Lung (tissue), 12 donors: ENCODE data around the gene PGRMC2. TPM values are rescaled to one million over a fixed set of nuclear protein-coding genes. Genes with fewer than 3 reads are reported as not detected.

Experiments used
- ATAC-seq: fragments of 200-7000 bp; cut with Tn5 transposase; one replicate; pipeline ENCODE4 v1.9.1; 2020; ENCODE audit warnings: moderate number of reproducible peaks; ENCODE audit not compliant: insufficient read depth, low FRiP score
- DNase-seq, 3 donors: peaks; one replicate each; pipeline ENCODE4 v3.0.0-alpha.2; 2013 to 2017
- H3K27ac ChIP-seq, 2 donors: one replicate each; pipeline ENCODE4 v1.5.1; 2013; ENCODE audit warnings: mild to moderate bottlenecking in 2 of 2, moderate library complexity in 2 of 2, control low read depth in 1 of 2, inconsistent platforms in 1 of 2, low read depth in 1 of 2, low read length in 1 of 2
- H3K27me3 ChIP-seq, 3 donors: one replicate each; pipeline ENCODE4 v1.5.1; 2013; ENCODE audit warnings: low read length in 2 of 3; ENCODE audit not compliant: control insufficient read depth in 3 of 3, insufficient read depth in 3 of 3
- H3K36me3 ChIP-seq, 4 donors: one replicate each; pipeline ENCODE4 v1.5.1; 2013; ENCODE audit warnings: low read length in 4 of 4, mild to moderate bottlenecking in 1 of 4, moderate library complexity in 1 of 4; ENCODE audit not compliant: control insufficient read depth in 4 of 4, insufficient read depth in 4 of 4
- H3K4me1 ChIP-seq, 5 donors: one replicate each; pipeline ENCODE4 v1.5.1; 2013; ENCODE audit warnings: low read length in 5 of 5, mild to moderate bottlenecking in 2 of 5, moderate library complexity in 1 of 5; ENCODE audit not compliant: control insufficient read depth in 5 of 5, insufficient read depth in 5 of 5
- H3K4me3 ChIP-seq: one replicate; pipeline ENCODE4 v1.5.1; 2013; ENCODE audit warnings: mild to moderate bottlenecking, control low read depth, moderate library complexity
- H3K9ac ChIP-seq, 2 donors: one replicate each; pipeline ENCODE4 v1.5.1; 2013; ENCODE audit warnings: low read length in 2 of 2, control low read depth in 1 of 2; ENCODE audit not compliant: insufficient read depth in 1 of 2
- H3K9me3 ChIP-seq, 4 donors: one replicate each; pipeline ENCODE4 v1.5.1; 2013; ENCODE audit warnings: low read length in 3 of 4, mild to moderate bottlenecking in 1 of 4, moderate library complexity in 1 of 4; ENCODE audit not compliant: control insufficient read depth in 4 of 4, insufficient read depth in 3 of 4
- WGBS, 2 donors: extraction: QIAGEN DNeasy Blood & Tissue Kit; methylation state at CpG; one replicate each; pipeline ENCODE4 v1.1.7; 2013; 5-methylcytosine and 5-hydroxymethylcytosine counted together
- polyA plus RNA-seq, 2 donors: library from polyadenylated mRNA; stranded (reverse); fragments of 200-250 nt; gene quantifications; one replicate each; pipeline ENCODE4 v1.2.1, GENCODE V29; 2013
- total RNA-seq, 2 donors: library from RNA; depleted of rRNA in 1 of 2; stranded (reverse); fragments of >200 nt in 1 of 2; gene quantifications; one replicate each; pipeline ENCODE4 v1.2.1, GENCODE V29; 2014 to 2021
- TF ChIP-seq, protein P1 (sequence below): IDR thresholded peaks from 2 replicates; pipeline ENCODE4 v1.5.1; 2012; ENCODE audit warnings: mild to moderate bottlenecking; ENCODE audit errors: control extremely low read depth, extremely low read depth
- donor health status: control.
- donor health status: control.
- donor health status: Bipolar disorder and iron deficiency.
- donor health status: healthy.
- donor health status: DM: yes; HTN: yes; CAD: no.

The PGRMC2 gene
- total and polyA plus RNA-seq, 4 donors: 25.8 to 71.6 (median 35.3) TPM

DNA sequence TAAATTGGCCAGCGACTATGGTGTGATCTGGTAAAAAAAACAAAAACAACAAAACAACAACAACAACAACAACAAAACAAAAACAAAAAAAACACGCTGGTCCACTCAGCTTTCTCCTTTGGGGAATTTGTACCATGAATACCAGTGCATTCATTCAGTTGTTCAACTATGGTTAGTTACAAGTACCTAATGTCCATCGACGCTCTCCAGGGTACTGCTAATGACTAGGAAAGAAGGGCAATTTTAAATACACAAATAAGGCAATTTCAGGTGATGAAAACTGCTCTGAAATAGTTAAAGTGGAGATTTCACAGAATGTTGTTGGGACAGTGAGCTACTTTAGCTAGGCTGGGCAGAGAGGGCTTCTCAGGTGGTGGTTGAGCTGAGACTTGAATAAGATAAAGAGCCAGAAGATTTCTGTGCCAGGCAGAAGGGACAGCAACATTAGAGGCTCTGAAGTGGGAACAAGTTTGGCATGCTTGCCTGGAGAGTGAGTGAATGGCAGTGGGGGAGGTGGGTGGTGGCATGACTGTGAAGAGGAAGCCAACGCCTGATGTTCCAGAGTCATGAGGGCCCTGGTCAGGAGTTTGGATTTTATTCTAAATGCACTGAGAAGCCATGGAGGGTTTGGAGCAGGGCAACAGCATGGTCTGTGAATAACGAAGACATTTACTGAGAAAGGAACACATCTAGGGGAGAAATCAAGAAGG lies 45.9 kb upstream of the PGRMC2 start:
- ATAC-seq (no peak), DNase-seq (no peak)
- Histone ChIP-seq H3K27me3 (no peaks in the 10 kb centered on the region), H3K4me3 (no peak overlapping the region), H3K4me1 (peaks cover 0 to 9% (median 0%) of the 10 kb centered on the region in 5 donors), H3K9ac (no peak overlapping the region), H3K27ac (no peak overlapping the region), H3K36me3 (no peaks in the 10 kb centered on the region), H3K9me3 (no peaks in the 10 kb centered on the region)
- WGBS, 2 donors: 88 to 91% methylated on average over 6 of the region's 6 CpGs
- TF ChIP-seq, protein P1, sequence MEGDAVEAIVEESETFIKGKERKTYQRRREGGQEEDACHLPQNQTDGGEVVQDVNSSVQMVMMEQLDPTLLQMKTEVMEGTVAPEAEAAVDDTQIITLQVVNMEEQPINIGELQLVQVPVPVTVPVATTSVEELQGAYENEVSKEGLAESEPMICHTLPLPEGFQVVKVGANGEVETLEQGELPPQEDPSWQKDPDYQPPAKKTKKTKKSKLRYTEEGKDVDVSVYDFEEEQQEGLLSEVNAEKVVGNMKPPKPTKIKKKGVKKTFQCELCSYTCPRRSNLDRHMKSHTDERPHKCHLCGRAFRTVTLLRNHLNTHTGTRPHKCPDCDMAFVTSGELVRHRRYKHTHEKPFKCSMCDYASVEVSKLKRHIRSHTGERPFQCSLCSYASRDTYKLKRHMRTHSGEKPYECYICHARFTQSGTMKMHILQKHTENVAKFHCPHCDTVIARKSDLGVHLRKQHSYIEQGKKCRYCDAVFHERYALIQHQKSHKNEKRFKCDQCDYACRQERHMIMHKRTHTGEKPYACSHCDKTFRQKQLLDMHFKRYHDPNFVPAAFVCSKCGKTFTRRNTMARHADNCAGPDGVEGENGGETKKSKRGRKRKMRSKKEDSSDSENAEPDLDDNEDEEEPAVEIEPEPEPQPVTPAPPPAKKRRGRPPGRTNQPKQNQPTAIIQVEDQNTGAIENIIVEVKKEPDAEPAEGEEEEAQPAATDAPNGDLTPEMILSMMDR: no peak

- H3K4me1 ChIP-seq: peaks cover 0 to 9% (median 0%) of the 10 kb centered on the region in 5 donors
- no peak overlapping the region for H3K4me3 ChIP-seq
- TF ChIP-seq, protein P1: no peak
These were observed 44.5 kb upstream of the PGRMC2 start for GRCh38 chr4:128332081-128332480.

GRCh38 chr4:128329638-128330037 lies 42.0 kb upstream of the PGRMC2 start:
- TF ChIP-seq, protein P1: no peak
- Histone ChIP-seq H3K4me3 (no peak overlapping the region), H3K9me3 (no peaks in the 10 kb centered on the region), H3K27me3 (no peaks in the 10 kb centered on the region), H3K36me3 (no peaks in the 10 kb centered on the region), H3K27ac (no peak overlapping the region), H3K4me1 (peaks cover 0 to 9% (median 0%) of the 10 kb centered on the region in 5 donors), H3K9ac (no peak overlapping the region)
- no peak for ATAC-seq
- no peak for DNase-seq
- 88 to 93% methylated on average over 4 of the region's 4 CpGs for whole genome bisulfite sequencing, 2 donors

More at GRCh38 chr4:128332081-128332480, 44.5 kb upstream of the PGRMC2 start:
- Histone ChIP-seq H3K36me3 (no peaks in the 10 kb centered on the region), H3K9me3 (no peaks in the 10 kb centered on the region), H3K27ac (no peak overlapping the region), H3K9ac (no peak overlapping the region), H3K27me3 (no peaks in the 10 kb centered on the region)
- DNase-seq: no peak
- no peak for ATAC-seq

GRCh38 chr4:128328106-128328505 lies 40.5 kb upstream of the PGRMC2 start:
- Histone ChIP-seq H3K4me3 (no peak overlapping the region), H3K4me1 (no peaks in the 10 kb centered on the region), H3K27me3 (no peaks in the 10 kb centered on the region), H3K9me3 (no peaks in the 10 kb centered on the region), H3K36me3 (no peaks in the 10 kb centered on the region), H3K27ac (no peak overlapping the region), H3K9ac (no peak overlapping the region)
- WGBS, 2 donors: 84 to 87% methylated on average over 6 of the region's 6 CpGs
- TF ChIP-seq, protein P1: no peak
- no peak for DNase-seq
- no peak for ATAC-seq
